Medulla oblongata (tissue), 1 donor: Measurements from ENCODE around the gene FAM234A.
"Not testable (repeated sequence)": the region's sequence is repeated elsewhere in the genome, so short reads cannot be mapped to it uniquely, and the experiment has no call there.

Experiments used
- DNase-seq: peaks from one replicate; pipeline ENCODE4 v3.0.0-alpha.2; 2015; ENCODE audit errors: extremely low spot score

FAM234A gene

GRCh38 chr16:230351-230750 lies 4.3 kb upstream of the FAM234A start:
- DNase-seq, result not testable (repeated sequence)

GRCh38 chr16:230949-231348 lies 3.7 kb upstream of the FAM234A start:
- DNase-seq, result no peak

DNA sequence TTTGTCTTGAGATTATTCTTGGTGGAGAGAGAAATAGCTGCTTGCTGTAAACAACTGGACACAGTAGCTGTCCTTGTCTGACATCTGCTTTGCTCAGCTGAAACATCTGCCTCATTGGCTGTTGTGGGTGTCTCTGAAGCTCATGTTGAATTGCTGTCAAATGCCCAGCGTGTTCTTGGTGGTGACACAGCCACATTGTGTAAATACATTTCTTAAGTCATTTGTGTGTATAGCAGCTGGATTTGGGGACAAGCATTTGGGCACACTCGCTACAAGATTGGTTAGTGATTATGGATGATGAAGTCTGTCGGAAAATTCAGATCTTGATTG lies 5.3 kb downstream of the FAM234A start:
- peak; percentile 74 for DNase-seq

GRCh38 chr16:240559-240958 lies 5.9 kb downstream of the FAM234A start:
- DNase-seq, result no peak

GRCh38 chr16:242281-242680 lies 7.7 kb downstream of the FAM234A start:
- no peak for DNase-seq

DNA sequence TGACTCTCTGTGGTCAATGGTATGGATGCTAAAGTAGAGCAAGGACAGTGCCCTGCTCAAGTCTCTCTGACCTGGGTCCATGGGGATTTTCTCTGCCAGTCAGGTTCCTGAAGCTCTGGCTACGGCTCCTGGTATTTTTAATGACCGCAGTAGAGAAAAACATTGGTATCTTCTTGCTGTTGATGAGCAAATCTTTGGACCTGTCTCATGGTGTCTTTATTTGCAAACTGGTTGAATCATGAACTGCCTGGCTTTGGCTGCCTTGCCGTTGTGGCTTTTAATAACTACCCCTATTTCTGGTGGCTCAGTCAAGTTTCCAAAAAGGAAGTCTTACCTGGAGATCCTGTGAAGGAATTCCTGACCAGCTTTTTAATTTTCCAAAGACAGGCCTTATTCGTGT lies 8.7 kb downstream of the FAM234A start:
- no peak for DNase-seq

- DNase-seq, result no peak
These were observed 10.5 kb downstream of the FAM234A start for GRCh38 chr16:245105-245504.

- DNase-seq, result no peak
These were observed 12.4 kb downstream of the FAM234A start for GRCh38 chr16:247027-247426.

DNA sequence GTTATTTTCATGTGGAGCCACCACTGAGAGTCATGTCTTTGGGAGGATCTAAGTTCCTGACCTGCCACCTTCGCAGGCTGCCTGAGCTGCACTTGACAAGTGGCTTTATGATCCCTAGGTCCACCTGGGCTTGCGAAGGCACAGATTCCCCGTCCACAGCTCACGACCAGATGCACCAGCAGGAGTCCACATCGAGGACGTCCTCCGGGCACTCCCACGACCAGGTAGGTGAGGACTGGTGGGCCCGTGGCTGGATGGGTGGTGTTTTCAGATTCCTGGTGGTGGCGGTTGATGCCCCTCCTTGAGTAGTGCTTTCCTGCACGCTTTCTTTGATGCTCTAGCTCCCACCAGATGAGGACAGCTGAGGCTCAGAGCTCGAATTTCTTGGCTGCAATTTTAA lies 14.8 kb downstream of the FAM234A start:
- DNase-seq, result no peak

DNA sequence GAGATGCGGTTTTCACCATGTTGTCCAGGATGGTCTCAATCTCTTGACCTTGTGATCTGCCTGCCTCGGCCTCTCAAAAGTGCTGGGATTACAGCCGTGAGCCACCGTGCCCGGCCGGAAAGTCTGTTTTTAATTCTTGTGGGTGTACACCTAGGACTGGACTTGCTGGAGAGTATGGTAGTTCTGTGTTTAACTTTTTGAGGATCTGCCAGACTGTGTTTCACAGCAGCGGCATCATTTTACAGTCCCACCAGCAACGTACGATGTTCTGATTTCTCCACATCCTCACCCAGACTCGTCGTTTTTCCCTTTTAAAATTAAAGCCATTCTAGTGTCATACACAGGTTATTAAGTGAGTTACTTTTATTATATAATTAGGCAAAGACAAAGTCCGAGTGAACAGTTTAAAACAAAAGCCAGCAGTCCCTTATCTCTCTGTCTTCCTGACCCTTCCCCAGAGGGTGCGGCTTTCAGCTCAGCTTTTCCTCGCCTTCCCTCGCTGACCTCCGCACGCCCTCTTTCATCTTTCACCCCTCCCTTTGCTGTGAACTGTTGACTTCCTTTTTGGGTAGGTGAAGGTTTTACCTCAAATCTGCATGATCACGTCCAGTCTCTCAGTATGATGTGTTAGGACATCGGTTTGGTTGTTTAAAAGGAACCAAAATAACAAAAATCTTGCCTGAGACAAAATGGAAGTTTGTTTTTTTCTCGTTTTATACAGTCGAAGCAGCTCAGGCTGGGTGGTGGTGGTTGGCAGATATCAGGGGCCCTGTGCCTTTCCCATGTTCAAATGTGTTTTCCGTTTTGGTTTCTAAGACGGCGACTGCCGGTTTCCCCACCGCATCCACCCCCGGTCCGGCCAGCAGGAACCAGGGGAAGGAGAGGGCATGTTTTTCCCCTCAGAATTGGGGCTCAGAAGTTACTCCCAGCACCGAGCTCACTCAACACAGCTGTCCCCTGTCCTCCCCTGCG lies 18.0 kb downstream of the FAM234A start:
- DNase-seq, result no peak

DNA sequence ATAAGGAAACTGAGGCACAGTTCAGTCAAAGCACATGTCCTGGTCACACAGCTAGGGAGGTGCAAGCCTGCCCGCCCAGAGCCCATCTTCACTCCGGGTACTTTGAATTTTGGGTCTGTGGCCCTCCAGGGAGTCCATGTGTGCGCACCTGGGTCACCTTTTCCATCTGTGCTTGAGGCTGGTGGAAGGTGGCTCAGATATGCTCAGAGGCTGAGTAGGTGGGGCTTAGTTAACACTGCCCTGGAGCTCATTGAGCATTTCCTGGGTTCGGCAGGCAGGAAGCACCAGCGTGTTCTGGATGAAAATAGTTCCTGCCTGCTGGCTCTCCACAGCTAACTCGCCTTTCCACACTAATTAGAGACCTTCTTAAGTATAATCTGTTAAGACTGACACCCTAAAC lies 19.2 kb downstream of the FAM234A start:
- no peak for DNase-seq

DNA sequence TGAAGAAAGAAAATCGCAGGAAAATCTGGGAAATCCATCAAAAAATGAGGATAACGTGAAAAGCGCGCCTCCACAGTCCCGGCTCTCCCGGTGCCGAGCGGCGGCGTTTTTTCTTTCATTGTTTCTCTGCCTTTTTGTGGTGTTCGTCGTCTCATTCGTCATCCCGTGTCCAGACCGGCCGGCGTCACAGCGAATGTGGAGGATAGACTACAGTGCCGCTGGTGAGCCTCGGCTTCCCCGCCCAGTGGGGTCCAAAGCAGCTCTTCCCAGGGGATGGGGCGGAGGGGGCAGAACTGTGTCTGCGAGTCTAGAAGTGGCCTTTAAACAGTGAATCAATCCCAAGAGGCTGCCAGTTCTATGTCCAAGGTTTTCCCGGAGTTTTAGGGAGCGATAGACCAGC lies 19.8 kb downstream of the FAM234A start:
- no peak for DNase-seq

- DNase-seq, result no peak
These were observed 20.6 kb downstream of the FAM234A start for GRCh38 chr16:255183-255582.

DNA sequence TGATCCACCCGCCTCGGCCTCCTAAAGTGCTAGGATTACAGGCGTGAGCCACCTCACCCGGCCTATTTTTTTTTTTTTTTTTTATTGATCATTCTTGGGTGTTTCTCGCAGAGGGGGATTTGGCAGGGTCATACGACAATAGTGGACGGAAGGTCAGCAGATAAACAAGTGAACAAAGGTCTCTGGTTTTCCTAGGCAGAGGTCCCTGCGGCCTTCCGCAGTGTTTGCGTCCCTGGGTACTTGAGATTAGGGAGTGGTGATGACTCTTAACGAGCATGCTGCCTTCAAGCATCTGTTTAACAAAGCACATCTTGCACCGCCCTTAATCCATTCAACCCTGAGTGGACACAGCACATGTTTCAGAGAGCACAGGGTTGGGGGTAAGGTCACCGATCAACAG lies 23.5 kb downstream of the FAM234A start:
- not testable (repeated sequence) for DNase-seq

DNA sequence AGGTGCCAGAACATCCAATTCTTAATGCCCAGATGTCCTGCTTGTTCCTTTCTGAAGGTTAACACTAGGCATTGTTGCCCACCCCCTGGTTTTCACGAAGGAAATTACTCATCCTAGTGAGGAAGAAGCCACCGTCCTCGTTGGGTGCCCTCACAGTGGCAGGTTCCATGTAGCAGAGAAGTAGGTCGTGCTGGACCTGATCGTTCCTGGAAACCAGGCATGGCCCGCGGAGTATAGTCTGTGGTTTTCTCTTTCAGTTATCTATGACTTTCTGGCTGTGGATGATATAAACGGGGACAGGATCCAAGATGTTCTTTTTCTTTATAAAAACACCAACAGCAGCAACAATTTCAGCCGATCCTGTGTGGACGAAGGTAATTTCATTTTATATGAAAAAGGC lies 24.6 kb downstream of the FAM234A start:
- no peak for DNase-seq

- no peak for DNase-seq
These were observed 25.2 kb downstream of the FAM234A start for GRCh38 chr16:259814-260253.

- DNase-seq, result no peak
These were observed 25.7 kb downstream of the FAM234A start for GRCh38 chr16:260326-260725.

DNA sequence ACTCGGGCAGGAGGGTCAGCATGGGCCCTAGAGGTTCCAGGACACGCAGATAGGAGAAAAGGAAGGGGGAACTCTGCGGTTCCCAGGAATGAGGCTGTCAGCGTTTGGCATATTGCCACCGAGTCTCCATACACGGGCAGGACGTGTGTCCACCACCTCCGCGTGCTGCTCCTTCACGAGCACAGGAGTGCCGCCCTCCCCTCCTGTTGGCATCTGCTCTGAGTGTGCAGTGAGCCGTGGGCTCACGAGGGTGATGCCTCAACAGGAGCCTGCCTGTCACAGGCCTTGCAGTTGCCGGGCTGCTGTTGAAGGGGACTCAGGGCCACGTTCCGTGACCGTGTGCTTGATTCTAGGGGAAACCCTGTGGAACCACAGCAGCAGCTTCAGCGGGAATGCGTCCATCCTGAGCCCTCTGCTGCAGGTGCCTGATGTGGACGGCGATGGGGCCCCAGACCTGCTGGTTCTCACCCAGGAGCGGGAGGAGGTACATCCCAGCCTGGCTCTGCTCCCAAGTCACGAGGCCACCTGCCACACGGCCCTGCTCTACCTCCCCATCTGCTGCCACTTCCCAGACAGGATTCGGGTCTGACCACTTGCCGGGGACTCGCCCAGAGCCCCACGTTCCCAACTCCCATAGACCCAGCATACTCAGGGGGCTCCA lies 26.5 kb downstream of the FAM234A start:
- DNase-seq, result no peak

- no peak for DNase-seq
These were observed 27.6 kb downstream of the FAM234A start for GRCh38 chr16:262121-262745.

- DNase-seq, result no peak
These were observed 28.7 kb downstream of the FAM234A start for GRCh38 chr16:263182-263774.

- no peak for DNase-seq
These were observed 29.3 kb downstream of the FAM234A start for GRCh38 chr16:263944-264343.

GRCh38 chr16:264440-264951 lies 29.9 kb downstream of the FAM234A start:
- DNase-seq, result no peak
